Stomach (tissue), 4 donors: ENCODE data around the gene NOC2L.

Source experiments
- CTCF ChIP-seq, 7 experiments: fragments of 450-650 bp in 4 of 7; fragments of 200-600 bp in 3 of 7; sonication (generic) in 3 of 7; IDR thresholded peaks; one replicate each; pipeline ENCODE4 v1.5.1; 2016 to 2019; ENCODE audit warnings: antibody characterized with exemption in 7 of 7, control low read depth in 2 of 7, mild to moderate bottlenecking in 1 of 7
- POLR2A ChIP-seq, 4 donors: fragments of 450-650 bp; IDR thresholded peaks; one replicate each; pipeline ENCODE4 v1.6.1; 2016; ENCODE audit warnings: antibody characterized with exemption in 4 of 4, control low read depth in 2 of 4, mild to moderate bottlenecking in 1 of 4, moderate library complexity in 1 of 4
- POLR2AphosphoS5 ChIP-seq, 3 donors: sonication (generic); formaldehyde crosslinking; IDR thresholded peaks; one replicate each; pipeline ENCODE4 v1.6.1; 2016; ENCODE audit warnings: antibody characterized with exemption in 3 of 3

- TF ChIP-seq CTCF (IDR thresholded peaks at IDR 0.05) (no peak), POLR2A (IDR thresholded peaks at IDR 0.05) (no peak), POLR2AphosphoS5 (IDR thresholded peaks at IDR 0.05) (no peak)
Observed at GRCh38 chr1:950881-951280, 8.2 kb downstream of the NOC2L start.
